HG03097 (cell line): Measurements from ENCODE around the gene SPATA32.

Experiments used
- ATAC-seq: cut with Tn5 transposase; IDR thresholded peaks from one replicate; pipeline ENCODE4 v1.9.1; 2021; ENCODE audit not compliant: unreplicated experiment, low FRiP score

Gene SPATA32

DNA sequence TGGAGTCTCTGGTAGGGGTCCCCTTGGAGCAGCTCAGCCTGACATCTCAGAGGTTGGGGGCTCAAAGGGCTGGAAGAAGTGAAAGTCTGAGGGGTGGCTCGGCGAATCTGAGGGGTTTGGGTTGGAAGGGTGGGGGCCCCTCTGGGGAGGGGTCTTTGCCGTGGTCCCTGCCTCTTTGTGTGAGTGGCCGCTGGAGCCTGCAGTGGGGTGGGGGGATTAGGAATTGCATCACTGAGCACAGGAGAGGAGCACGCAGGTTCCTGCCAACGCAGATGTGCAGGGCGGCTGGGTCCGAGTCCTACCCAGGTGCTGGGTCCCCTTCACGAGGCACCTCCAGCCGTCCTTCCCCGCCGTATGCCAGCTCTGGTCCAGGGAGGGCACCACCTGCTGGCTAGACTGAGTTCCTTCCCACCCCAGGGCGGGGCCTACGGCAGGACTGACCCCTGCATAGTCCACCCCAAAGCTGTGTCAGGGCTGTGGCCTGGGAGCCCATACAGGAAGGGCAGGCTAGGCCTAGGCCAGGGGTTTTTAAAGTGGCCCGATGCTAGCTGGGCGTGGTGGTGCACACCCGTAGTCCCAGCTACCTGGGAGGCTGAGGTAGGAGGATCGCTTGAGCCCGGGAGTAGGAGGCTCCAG, 30.3 kb downstream of the SPATA32 start:
- no peak for ATAC-seq

DNA sequence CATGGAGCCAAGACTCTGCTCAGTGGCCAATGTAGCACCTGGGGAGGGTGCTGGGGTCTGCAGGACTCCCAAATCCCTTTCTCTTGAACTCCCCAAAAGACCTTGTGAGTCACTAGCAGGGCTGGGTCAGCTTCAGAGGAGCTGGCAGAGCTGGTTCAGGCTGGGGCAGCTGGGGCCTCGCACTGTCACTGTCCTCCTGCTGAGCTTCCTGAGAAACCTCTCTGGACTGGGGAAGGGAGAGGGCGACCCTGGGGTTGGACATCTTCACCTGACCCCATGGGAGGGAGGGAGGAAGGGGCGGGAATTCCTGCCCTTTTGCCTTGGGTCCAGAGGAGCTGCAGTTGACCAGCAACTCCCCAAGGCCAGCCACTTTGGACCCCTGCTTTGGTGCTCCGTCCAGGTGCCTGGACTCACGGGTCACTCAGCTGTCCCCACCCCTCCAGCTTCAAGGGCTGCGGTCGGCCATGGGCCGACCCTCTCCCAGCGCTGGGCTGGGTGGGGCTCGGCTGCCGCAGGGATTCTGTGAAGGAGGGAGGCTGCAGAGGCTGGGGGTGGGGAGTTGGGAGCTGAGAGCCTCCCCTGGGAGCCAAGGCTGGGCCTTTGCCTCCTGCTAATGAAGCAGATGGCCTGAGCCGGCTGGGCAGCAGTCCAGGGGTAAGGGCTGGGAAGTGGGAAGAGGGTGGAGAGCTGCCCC, 31.0 kb downstream of the SPATA32 start:
- ATAC-seq = no peak

DNA sequence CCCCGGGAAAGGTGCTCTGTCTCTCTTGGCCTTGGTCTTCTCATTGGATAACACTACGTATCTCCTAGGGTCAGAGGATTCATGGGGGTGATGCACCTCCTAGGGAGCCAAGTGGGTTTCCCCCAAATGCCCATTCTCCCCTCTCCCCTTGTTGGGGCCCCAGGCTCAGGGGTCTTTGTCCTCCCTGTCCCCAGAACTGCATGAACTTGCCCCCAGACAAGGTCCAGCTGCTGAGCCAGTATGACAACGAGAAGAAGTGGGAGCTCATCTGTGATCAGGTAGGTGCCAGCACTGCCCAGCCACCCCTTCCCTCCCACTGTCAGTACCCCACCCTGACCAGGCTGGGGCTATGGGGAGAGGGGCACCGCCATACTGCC, 31.5 kb downstream of the SPATA32 start:
- no peak for ATAC-seq

DNA sequence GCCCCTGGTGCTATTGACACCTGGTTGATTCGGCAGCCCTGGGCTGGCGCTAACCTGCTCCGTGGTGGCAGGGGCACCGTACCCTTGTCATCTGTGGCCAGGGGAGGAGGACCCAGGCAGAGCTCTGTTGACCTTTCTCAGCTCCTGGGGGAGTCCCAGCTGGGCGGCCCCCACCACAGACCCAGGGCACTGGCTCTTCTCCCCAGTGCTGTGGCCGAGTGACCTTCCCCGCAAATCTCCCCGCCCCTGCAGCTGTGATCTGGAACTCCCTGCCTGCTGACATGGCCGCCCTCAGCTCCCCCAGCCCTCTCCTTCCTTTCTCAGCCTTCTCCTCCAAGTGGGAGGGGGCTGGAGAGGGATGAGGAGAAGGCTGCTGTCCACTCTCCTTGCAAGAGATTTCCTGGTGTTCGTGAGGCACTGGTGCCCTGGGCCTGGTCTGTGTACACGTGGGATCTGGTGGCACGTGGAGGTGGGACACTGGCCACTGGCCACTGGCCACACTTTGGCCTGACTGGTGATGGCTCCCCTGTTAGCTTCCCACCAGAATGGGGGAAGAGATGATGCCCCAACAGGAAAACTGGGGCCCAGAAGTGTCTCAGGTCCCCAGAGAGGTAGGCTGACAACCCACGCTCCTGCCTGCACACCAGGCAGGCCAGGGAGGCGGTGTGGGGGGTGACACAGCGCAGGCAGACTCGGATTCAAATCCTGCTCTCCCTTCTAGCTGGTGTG, 32.0 kb downstream of the SPATA32 start:
- ATAC-seq = no peak

DNA sequence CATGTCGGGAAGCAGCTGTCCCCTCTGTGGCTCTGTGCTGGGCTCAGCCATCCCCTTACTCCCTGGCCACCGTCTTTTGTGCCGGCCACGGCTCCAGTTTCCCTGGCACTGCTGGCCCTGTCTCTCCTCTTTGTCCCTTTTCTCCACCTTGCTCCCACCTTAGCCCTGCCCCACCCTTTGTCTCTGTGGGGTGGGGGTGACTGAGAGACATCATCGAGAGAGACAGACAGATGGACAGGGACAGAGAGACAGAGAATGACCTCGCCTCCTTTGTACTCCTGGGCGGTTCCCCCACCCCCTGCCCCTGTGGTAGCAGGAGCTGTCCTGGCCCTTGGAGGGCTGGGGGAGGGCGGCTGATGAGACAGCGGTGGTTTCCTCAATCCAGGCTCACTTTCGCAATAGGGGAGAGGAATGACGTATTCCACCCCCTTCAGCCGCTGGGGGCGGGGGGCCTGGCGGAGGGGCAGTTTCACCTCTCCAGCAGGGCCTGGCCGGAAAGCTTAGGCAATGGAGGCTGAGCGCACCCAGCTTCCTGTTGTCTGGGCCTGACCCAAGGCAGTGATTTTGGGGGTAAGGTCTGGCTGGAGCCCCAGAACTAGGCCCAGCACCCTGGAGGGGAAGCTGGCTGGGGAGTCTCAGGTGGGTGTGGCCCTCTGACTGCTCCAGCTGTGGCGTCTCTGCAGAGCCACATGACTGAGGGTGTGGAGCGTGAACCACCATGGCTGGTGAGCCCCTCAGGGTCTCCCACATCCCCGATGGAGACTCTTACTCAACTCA, 32.9 kb downstream of the SPATA32 start:
- ATAC-seq = peak; percentile 24

DNA sequence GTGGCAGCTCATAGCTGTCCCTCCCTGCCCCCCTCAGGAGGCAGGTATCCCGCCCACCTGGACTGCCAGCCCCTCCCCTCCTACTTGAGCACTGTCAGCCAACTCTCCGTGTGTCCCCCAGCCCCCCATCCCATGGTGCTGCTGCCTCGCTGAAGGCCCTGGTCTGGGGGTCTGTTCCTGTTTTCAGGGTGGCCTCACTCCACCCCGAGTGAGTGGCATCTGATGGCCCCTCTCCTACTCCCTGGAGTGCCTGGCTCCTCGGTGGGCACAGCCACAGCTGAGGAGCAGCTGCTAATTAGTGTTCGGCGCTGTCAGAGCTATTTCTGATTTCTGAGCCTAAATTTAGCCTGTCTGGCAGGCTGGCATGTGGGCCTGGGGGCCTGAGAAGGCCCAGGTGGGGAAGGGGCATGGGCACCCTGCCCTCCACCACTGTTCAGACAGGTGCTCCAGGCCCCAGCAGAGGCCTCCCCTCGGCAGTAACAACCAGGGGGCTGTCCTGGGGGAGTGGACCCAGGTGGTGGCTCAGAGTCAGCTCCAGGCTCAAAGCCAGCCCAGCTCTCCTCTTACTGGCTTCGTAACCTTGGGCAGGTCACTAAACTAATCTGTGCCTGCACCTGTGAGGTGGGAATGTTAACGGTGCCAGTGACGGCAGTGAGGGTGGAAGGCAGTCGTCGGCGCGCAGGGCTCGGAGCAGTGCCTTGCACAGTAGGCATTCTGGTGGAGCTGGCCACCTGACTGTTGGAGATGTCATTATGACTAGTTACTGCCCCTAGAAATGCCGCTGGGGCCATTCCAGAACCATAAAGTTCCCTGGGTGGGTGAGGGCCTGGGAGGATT, 33.8 kb downstream of the SPATA32 start:
- ATAC-seq = no peak

GRCh38 chr17:45227101-45227925, 34.6 kb downstream of the SPATA32 start:
- ATAC-seq = no peak

DNA sequence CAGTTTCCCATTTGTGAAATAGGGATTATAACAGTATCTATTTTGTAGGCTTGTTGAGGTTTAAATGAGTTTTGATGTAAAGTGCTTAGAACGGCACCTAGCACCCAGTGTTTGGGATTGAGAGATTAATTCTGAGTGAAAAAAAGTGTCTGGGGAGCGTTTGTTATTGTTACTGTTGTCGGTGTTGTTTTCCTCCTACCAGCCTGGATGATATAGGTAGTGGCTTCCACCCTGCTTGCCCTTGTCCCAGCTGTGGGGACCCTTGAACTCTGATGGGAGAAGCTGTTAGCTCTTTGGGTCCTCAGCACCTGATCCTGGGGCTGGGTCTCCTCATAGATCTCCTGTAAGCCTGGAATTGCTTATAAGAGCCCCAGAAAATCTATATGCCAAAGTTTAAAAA, 35.3 kb downstream of the SPATA32 start:
- ATAC-seq = no peak

- peak; percentile 45 for ATAC-seq
Measured at GRCh38 chr17:45225964-45226530, 35.8 kb downstream of the SPATA32 start.

DNA sequence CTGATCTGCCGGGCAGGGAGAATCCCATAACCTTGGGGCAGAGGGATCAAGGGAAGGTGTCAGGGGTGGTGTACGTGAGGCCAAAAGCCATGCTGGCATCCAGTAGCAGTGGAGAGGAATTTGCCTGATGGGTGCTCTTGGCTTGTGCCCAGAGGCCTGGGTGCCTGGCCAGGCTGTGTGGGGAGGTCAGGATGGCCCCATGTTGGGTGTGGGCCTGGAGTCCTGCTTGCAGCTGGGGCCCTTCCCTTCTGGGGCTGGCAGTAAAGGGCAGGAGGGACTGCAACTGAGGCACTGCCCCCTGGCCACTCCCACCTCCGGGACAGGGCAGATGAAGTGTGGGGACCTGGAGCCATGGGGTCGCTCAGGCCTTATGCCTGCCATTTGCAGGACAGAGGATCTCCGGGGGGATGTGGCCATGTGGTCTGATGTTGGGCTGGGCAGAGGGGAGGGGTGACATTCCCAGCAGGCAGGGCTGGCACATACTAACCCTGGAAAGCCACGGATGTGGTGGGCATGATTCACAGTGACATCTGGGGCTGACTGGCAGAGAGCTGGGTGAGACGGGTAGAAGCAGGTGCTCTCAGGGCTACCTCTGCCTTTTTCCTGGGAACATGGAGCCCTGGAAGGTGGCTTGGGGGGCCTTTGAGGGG, 36.7 kb downstream of the SPATA32 start:
- no peak for ATAC-seq

DNA sequence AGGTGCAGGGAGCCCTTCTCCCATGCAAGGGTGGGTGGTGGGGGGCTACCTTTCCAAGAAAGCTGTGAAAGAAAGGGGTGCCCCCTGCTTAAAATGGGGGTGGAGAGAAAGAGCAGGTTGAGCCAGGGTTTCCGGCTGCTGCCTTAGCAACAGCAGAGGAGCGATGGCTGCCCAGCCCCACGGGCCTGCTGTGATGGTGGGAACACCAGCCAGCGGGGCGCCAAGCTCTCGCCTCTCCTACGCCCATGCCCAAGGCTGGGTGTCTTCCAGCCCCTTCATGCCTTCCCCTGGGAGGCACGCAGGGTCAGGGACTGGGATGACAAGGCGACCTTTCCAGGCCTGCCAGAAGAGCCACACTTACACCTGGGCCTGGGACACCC, 37.2 kb downstream of the SPATA32 start:
- ATAC-seq = no peak

GRCh38 chr17:45223539-45224528, 38.1 kb downstream of the SPATA32 start:
- no peak for ATAC-seq

- no peak for ATAC-seq
Measured at GRCh38 chr17:45222996-45223538, 38.8 kb downstream of the SPATA32 start.

GRCh38 chr17:45222289-45222995, 39.5 kb downstream of the SPATA32 start:
- ATAC-seq = no peak

- no peak for ATAC-seq
Measured at GRCh38 chr17:45222014-45222288, 39.9 kb downstream of the SPATA32 start.

GRCh38 chr17:45221081-45222013, 40.5 kb downstream of the SPATA32 start, which contains the start of gene FMNL1:
Gene FMNL1, plus strand, starts transcription at chr17:45221885. Its CDS starts 240 bp downstream, at chr17:45222125.
- no peak for ATAC-seq
